Gastrocnemius medialis (tissue), 4 donors: Measurements from ENCODE around the gene SGPL1. TPM values are rescaled to one million over a fixed set of nuclear protein-coding genes. Genes with fewer than 3 reads are reported as not detected.

ENCODE experiments used
- ATAC-seq, 2 donors: fragments of 150-250 bp; one replicate each; pipeline ENCODE4 v1.9.1; 2016
- DNase-seq, 2 donors: peaks; one replicate each; pipeline ENCODE4 v3.0.0-alpha.2; 2019
- H3K27ac ChIP-seq, 4 donors: fragments of 200-600 bp; sonication (generic); 1 replicate in 1 of 4; 2 replicates in 3 of 4; pipeline ENCODE4 v1.5.1; 2016 to 2018; ENCODE audit warnings: mild to moderate bottlenecking in 2 of 4, moderate library complexity in 1 of 4
- H3K27me3 ChIP-seq, 3 donors: fragments of 200-600 bp; sonication (generic) in 2 of 3; 1 replicate in 1 of 3; 2 replicates in 2 of 3; pipeline versions ENCODE4 v1.5.1 to v1.6.0; 2016 to 2019; ENCODE audit warnings: mild to moderate bottlenecking in 1 of 3, moderate library complexity in 1 of 3
- H3K36me3 ChIP-seq, 2 donors: fragments of 200-600 bp; sonication (generic) in 1 of 2; one replicate each; pipeline ENCODE4 v1.5.1; 2017 to 2018
- H3K4me1 ChIP-seq, 2 donors: fragments of 200-600 bp; sonication (generic) in 1 of 2; one replicate each; pipeline ENCODE4 v1.5.1; 2016 to 2017; ENCODE audit warnings: mild to moderate bottlenecking in 2 of 2
- H3K4me3 ChIP-seq, 4 donors: fragments of 200-600 bp; sonication (generic) in 3 of 4; 1 replicate in 1 of 4; 2 replicates in 3 of 4; pipeline ENCODE4 v1.5.1; 2016 to 2019; ENCODE audit warnings: mild to moderate bottlenecking in 2 of 4
- H3K9me3 ChIP-seq, 3 donors: fragments of 200-600 bp; sonication (generic) in 2 of 3; 1 replicate in 1 of 3; 2 replicates in 2 of 3; pipeline ENCODE4 v1.5.1; 2016 to 2019
- POLR2A ChIP-seq, 2 donors: fragments of 450-650 bp; IDR thresholded peaks; one replicate each; pipeline ENCODE4 v1.6.1; 2017; ENCODE audit warnings: antibody characterized with exemption in 2 of 2, mild to moderate bottlenecking in 2 of 2, moderate library complexity in 2 of 2
- in situ Hi-C, 4 donors: fragments of 200-750 bp; cut with MboI; loops; one replicate each; pipeline versions ENCODE4 v1.15.0 to v1.8.0; 2017; ENCODE audit warnings: low sequenced_read_pairs in 4 of 4
- intact Hi-C: fragments of 100-400 bp; cut with DNase I; formaldehyde crosslinking; loops from one replicate; pipeline ENCODE4 v1.15.1; 2023; ENCODE audit warnings: low total_unique reads
- total RNA-seq, 4 donors: library from RNA; depleted of rRNA; stranded (reverse); fragments of >200 nt; gene quantifications; one replicate each; pipeline versions ENCODE4 v1.1.0 to v1.2.3, GENCODE V29; 2016
- TF ChIP-seq, protein P1 (sequence below), 5 experiments: fragments of 450-650 bp in 3 of 5; fragments of 200-600 bp in 2 of 5; sonication (generic) in 2 of 5; IDR thresholded peaks in 4 of 5; conservative IDR thresholded peaks in 1 of 5; 1 replicate in 4 of 5; 2 replicates in 1 of 5; pipeline ENCODE4 v1.5.1; 2016 to 2019; ENCODE audit warnings: antibody characterized with exemption in 5 of 5, mild to moderate bottlenecking in 3 of 5, moderate library complexity in 3 of 5

SGPL1 gene
- total RNA-seq, 4 donors from 2014 or later = 6.5 to 17.1 (median 11.3) TPM

DNA sequence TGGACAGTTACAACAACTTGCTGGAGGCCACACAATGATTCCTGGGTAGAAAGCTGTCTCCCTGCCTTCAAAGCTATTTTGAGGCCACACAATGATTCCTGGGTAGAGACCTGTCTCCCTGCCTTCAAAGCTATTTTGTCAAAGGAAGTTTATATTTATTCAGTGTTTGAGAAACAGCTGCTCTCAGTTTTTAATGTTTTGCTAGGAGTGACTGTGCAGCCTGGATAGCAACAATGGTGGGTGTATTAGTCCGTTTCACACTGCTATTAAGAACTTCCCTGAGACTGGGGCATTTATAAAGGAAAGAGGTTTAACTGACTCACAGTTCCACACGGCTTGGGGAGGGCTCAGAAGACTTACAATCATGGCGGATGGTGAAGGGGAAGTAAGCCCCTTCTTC, 3.9 kb upstream of the SGPL1 start:
- H3K4me1 ChIP-seq = peaks cover 4 to 8% of the 10 kb centered on the region in 2 donors
- H3K4me3 ChIP-seq = no peak overlapping the region
- no peaks in the 10 kb centered on the region for H3K27me3 ChIP-seq
- ATAC-seq = no peak
- no peaks in the 10 kb centered on the region for H3K36me3 ChIP-seq
- DNase-seq = no peak
- intact Hi-C loops (no loop called here), in situ Hi-C loops (loop anchor here in 2 of 4 donors (5.0 kb wide), 1 partner anchor 70 kb away; no protein-coding TSS in a partner anchor)
- no peak overlapping the region for H3K27ac ChIP-seq
- no peaks in the 10 kb centered on the region for H3K9me3 ChIP-seq
- TF ChIP-seq, protein P1, sequence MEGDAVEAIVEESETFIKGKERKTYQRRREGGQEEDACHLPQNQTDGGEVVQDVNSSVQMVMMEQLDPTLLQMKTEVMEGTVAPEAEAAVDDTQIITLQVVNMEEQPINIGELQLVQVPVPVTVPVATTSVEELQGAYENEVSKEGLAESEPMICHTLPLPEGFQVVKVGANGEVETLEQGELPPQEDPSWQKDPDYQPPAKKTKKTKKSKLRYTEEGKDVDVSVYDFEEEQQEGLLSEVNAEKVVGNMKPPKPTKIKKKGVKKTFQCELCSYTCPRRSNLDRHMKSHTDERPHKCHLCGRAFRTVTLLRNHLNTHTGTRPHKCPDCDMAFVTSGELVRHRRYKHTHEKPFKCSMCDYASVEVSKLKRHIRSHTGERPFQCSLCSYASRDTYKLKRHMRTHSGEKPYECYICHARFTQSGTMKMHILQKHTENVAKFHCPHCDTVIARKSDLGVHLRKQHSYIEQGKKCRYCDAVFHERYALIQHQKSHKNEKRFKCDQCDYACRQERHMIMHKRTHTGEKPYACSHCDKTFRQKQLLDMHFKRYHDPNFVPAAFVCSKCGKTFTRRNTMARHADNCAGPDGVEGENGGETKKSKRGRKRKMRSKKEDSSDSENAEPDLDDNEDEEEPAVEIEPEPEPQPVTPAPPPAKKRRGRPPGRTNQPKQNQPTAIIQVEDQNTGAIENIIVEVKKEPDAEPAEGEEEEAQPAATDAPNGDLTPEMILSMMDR (IDR thresholded peaks at IDR 0.05 in 4 of 5, conservative IDR thresholded peaks at IDR 0.05 in 1 of 5) = no peak
- TF ChIP-seq POLR2A (IDR thresholded peaks at IDR 0.05) = no peak

DNA sequence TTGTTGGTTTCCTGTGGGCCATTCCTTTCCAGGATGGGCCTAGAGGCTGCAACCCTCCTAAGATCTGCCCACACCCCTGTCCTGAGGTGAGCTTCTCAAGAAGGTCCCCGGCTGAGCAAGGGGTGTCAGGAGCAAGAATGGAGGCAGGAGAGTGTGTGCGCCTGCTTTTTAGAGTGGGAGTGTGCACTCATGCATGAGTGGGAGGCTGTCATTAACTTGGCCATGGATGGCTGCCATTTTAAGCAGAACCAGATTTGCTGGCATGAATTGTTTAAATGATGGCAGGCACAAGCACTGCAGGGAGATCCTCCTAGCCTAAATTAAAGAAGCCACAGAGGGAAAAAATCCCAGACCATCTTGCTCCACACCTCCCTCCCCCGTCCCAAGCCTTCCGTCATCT, 2.9 kb upstream of the SGPL1 start:
- no peak overlapping the region for H3K4me3 ChIP-seq
- ATAC-seq (no peak), DNase-seq (no peak)
- H3K27me3 ChIP-seq = no peaks in the 10 kb centered on the region
- TF ChIP-seq POLR2A (IDR thresholded peaks at IDR 0.05) = no peak
- TF ChIP-seq, protein P1 (IDR thresholded peaks at IDR 0.05 in 4 of 5, conservative IDR thresholded peaks at IDR 0.05 in 1 of 5) = no peak
- no peaks in the 10 kb centered on the region for H3K9me3 ChIP-seq
- peaks cover 7 to 14% of the 10 kb centered on the region in 2 donors for H3K4me1 ChIP-seq
- in situ Hi-C loops (loop anchor here in 2 of 4 donors (5.0 kb wide), 1 partner anchor 69 kb away; no protein-coding TSS in a partner anchor), intact Hi-C loops (no loop called here)
- H3K36me3 ChIP-seq = no peaks in the 10 kb centered on the region
- no peak overlapping the region for H3K27ac ChIP-seq

DNA sequence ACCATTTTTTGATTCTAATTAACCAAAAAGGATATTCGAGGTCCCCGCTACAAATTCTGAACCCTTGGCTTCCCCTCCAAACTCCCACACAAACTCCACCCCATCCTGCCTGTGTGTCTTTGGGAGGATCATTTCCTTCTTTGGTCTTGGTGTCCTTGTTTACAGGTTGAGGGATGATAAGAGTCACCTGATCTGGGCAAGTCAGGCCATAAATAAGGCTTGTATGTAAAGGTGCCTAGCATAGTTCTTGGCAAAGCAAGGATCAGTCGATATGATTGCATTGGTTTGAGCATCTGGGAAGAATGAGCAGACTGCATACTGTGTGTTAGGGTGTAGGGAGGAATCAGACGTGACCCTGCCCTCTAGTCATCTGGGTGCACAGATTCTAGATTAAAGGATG, 1.6 kb upstream of the SGPL1 start:
- H3K27ac ChIP-seq = no peak overlapping the region
- DNase-seq (no peak), ATAC-seq (no peak)
- no peaks in the 10 kb centered on the region for H3K27me3 ChIP-seq
- no peak overlapping the region for H3K4me3 ChIP-seq
- TF ChIP-seq, protein P1 (IDR thresholded peaks at IDR 0.05 in 4 of 5, conservative IDR thresholded peaks at IDR 0.05 in 1 of 5) = no peak
- no peak for TF ChIP-seq POLR2A (IDR thresholded peaks at IDR 0.05)
- no peaks in the 10 kb centered on the region for H3K9me3 ChIP-seq
- in situ Hi-C loops = loop anchor here in 2 of 4 donors (5.0 kb wide), 1 partner anchor 68 kb away; no protein-coding TSS in a partner anchor
- intact Hi-C loops = no loop called here
- H3K4me1 ChIP-seq = peaks cover 7 to 14% of the 10 kb centered on the region in 2 donors
- H3K36me3 ChIP-seq = no peaks in the 10 kb centered on the region

DNA sequence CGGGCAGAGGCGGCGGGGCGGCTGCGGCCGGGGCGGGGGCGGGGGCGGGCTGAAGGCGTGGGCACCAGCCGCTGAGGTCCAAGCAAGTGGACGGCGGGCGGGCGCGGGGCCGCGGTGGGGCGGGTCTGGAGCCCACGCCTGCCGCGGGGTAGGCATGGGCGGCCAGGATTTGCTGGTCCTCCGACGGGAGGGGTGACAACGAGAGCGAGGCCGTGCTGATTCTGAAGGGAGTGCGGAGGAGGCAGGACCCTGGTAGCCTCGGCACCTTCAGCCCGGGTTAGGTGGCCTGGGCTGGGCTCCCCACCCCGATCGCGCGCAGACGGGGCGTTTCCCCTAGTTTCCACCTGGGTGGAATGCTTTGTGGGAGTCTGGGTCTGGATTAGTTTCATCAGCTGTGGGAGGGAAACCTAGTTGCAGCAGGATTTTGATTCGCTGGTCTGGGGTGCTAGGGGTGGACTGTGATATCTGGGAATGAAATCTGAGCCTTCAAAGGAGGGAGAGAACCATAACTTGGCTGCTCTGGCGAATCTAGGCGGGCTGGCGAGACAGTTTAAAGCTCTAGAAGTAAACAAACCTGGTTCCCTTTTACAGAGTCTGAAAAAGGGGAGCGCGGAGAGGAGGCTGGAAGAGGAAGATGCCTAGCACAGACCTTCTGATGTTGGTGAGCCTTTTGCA, 609 bp downstream of the SGPL1 start:
- peak overlapping the region; percentile 65 to 96 (median 80) for H3K4me3 ChIP-seq
- peak; percentile 51 to 54 for DNase-seq
- peak overlapping the region; percentile 89 to 97 (median 94) for H3K27ac ChIP-seq
- TF ChIP-seq, protein P1 (IDR thresholded peaks at IDR 0.05 in 4 of 5, conservative IDR thresholded peaks at IDR 0.05 in 1 of 5) = no peak
- TF ChIP-seq POLR2A (IDR thresholded peaks at IDR 0.05) = peak in 1 of 2 donors; percentile 7
- no peaks in the 10 kb centered on the region for H3K9me3 ChIP-seq
- in situ Hi-C loops = loop anchor here in 2 of 4 donors (5.0 kb wide), 1 partner anchor 66 kb away; no protein-coding TSS in a partner anchor
- ATAC-seq = peak; percentile 78 to 85
- intact Hi-C loops = loop anchor here (1.0 kb wide), 1 partner anchor 13 kb away; no protein-coding TSS in a partner anchor
- H3K36me3 ChIP-seq = no peaks in the 10 kb centered on the region
- H3K27me3 ChIP-seq = no peaks in the 10 kb centered on the region
- H3K4me1 ChIP-seq = peaks cover 7 to 14% of the 10 kb centered on the region in 2 donors
